ENCODE data around the gene EXOC2. TPM values are rescaled to one million over a fixed set of nuclear protein-coding genes. Genes with fewer than 3 reads are reported as not detected.

Gene EXOC2
- total and polyA plus RNA-seq, 2 donors (not counting 1 experiment from before 2014, with no cell fraction given): 12.2 to 45.0 TPM

- H3K4me1 ChIP-seq (ENCODE audit: control insufficient read depth in 2 of 2, insufficient read depth in 2 of 2, low read length in 2 of 2): peaks cover 18 to 27% of the 10 kb centered on the region in 2 donors
Measured at GRCh38 chr6:496649-497048, 196.3 kb downstream of the EXOC2 start.

GRCh38 chr6:494394-494793 lies 198.5 kb downstream of the EXOC2 start:
- peaks cover 4 to 10% of the 10 kb centered on the region in 2 experiments for H3K36me3 ChIP-seq (replicated peaks in 1 of 2; ENCODE audit: control extremely low read depth in 1 of 2, control insufficient read depth in 1 of 2, extremely low read depth in 1 of 2, insufficient read depth in 2 of 2, low read length in 1 of 2)
- no peaks in the 10 kb centered on the region for H3K27me3 ChIP-seq (replicated peaks in 1 of 4; ENCODE audit: control extremely low read depth in 1 of 4, control insufficient read depth in 3 of 4, insufficient read depth in 4 of 4, low read length in 3 of 4)
- no peak overlapping the region for H2AFZ ChIP-seq (ENCODE audit: insufficient read depth, low read depth, low read length, poor library complexity, severe bottlenecking)
- H3K79me2 ChIP-seq (ENCODE audit: control insufficient read depth, insufficient read depth, low read length): no peaks in the 10 kb centered on the region
- H3K27ac ChIP-seq (ENCODE audit: low read length in 2 of 2): no peak overlapping the region
- H4K20me1 ChIP-seq (ENCODE audit: control insufficient read depth, insufficient read depth, low read length, poor library complexity, severe bottlenecking): no peaks in the 10 kb centered on the region
- no peak overlapping the region for H3K27ac Mint-ChIP-seq
- H3K4me1 ChIP-seq (ENCODE audit: control insufficient read depth in 2 of 2, insufficient read depth in 2 of 2, low read length in 2 of 2): peaks cover 34 to 36% of the 10 kb centered on the region in 2 donors
- DNase-seq (no peak), ATAC-seq (ENCODE audit: low read depth) (no peak)
- H3K9ac ChIP-seq (ENCODE audit: low read length): no peak overlapping the region
- no peak overlapping the region for H3K4me3 Mint-ChIP-seq
- intact Hi-C loops (cut with micrococcal nuclease): no loop called here
- POLR2A ChIA-PET: no interaction called here
- CTCF ChIA-PET: no interaction called here
- H3K9me3 Mint-ChIP-seq (ENCODE audit: insufficient read depth): no peaks in the 10 kb centered on the region
- peaks cover 0 to 1% (median 0%) of the 10 kb centered on the region in 3 donors for H3K9me3 ChIP-seq (ENCODE audit: control extremely low read depth in 1 of 3, control insufficient read depth in 2 of 3, insufficient read depth in 1 of 3, low read length in 2 of 3)
- H3K4me2 ChIP-seq (replicated peaks; ENCODE audit: low read depth, low read length, poor library complexity, severe bottlenecking): no peak overlapping the region
- no peak for TF ChIP-seq EZH2 (IDR thresholded peaks at IDR 0.05; ENCODE audit: borderline replicate concordance, insufficient read depth, low read depth, low read length, poor library complexity, severe bottlenecking)
- no peaks in the 10 kb centered on the region for H3K27me3 Mint-ChIP-seq
- no CpG with 5 or more reads among the region's 5 CpGs for WGBS (ENCODE audit: insufficient coverage)
- no peak overlapping the region for H3K4me3 ChIP-seq (ENCODE audit: control extremely low read depth in 1 of 5, extremely low read depth in 1 of 5, insufficient read depth in 1 of 5, low read depth in 2 of 5, low read length in 4 of 5)
- peaks cover 34% of the 10 kb centered on the region for H3K4me1 Mint-ChIP-seq

More at GRCh38 chr6:496649-497048, 196.3 kb downstream of the EXOC2 start:
- Histone ChIP-seq H3K4me2 (replicated peaks; ENCODE audit: low read depth, low read length, poor library complexity, severe bottlenecking) (no peak overlapping the region), H3K27me3 (replicated peaks in 1 of 4; ENCODE audit: control extremely low read depth in 1 of 4, control insufficient read depth in 3 of 4, insufficient read depth in 4 of 4, low read length in 3 of 4) (no peaks in the 10 kb centered on the region), H3K27ac (ENCODE audit: low read length in 2 of 2) (no peak overlapping the region), H3K79me2 (ENCODE audit: control insufficient read depth, insufficient read depth, low read length) (peaks cover 3% of the 10 kb centered on the region), H3K9ac (ENCODE audit: low read length) (no peak overlapping the region), H2AFZ (ENCODE audit: insufficient read depth, low read depth, low read length, poor library complexity, severe bottlenecking) (no peak overlapping the region), H3K36me3 (replicated peaks in 1 of 2; ENCODE audit: control extremely low read depth in 1 of 2, control insufficient read depth in 1 of 2, extremely low read depth in 1 of 2, insufficient read depth in 2 of 2, low read length in 1 of 2) (peaks cover 4 to 10% of the 10 kb centered on the region in 2 experiments), H4K20me1 (ENCODE audit: control insufficient read depth, insufficient read depth, low read length, poor library complexity, severe bottlenecking) (no peaks in the 10 kb centered on the region), H3K4me3 (ENCODE audit: control extremely low read depth in 1 of 5, extremely low read depth in 1 of 5, insufficient read depth in 1 of 5, low read depth in 2 of 5, low read length in 4 of 5) (no peak overlapping the region), H3K9me3 (ENCODE audit: control extremely low read depth in 1 of 3, control insufficient read depth in 2 of 3, insufficient read depth in 1 of 3, low read length in 2 of 3) (peaks cover 0 to 1% (median 0%) of the 10 kb centered on the region in 3 donors)
- WGBS (ENCODE audit: insufficient coverage): 100% methylated on average over 2 of the region's 5 CpGs
- no peak for DNase-seq
- TF ChIP-seq CTCF (IDR thresholded peaks at IDR 0.05): no peak
- Mint-ChIP-seq H3K27ac (no peak overlapping the region), H3K4me3 (no peak overlapping the region), H3K27me3 (no peaks in the 10 kb centered on the region), H3K4me1 (peaks cover 27% of the 10 kb centered on the region), H3K9me3 (ENCODE audit: insufficient read depth) (no peaks in the 10 kb centered on the region)
- intact Hi-C loops (cut with micrococcal nuclease): no loop called here
- ATAC-seq (ENCODE audit: low read depth): no peak
- ChIA-PET CTCF (no interaction called here), POLR2A (no interaction called here)

Data from B cell (primary cell).